Fibroblast of the conjunctiva (primary cell): ENCODE results near the gene CIZ1.
A peak's percentile ranks its signal among the peaks of the same experiment; 100 is the strongest.

ENCODE experiments used
- DNase-seq: peaks from one replicate; pipeline ENCODE4 v3.0.0-alpha.2; 2010; ENCODE audit warnings: low read depth

Gene CIZ1

GRCh38 chr9:128190013-128190412 lies 1.4 kb downstream of the CIZ1 start:
- no peak for DNase-seq

- no peak for DNase-seq
Observed at GRCh38 chr9:128188209-128188608, 3.2 kb downstream of the CIZ1 start.

GRCh38 chr9:128187361-128187760 lies 4.0 kb downstream of the CIZ1 start:
- no peak for DNase-seq

- DNase-seq, result no peak
Observed at GRCh38 chr9:128185979-128186965, 5.1 kb downstream of the CIZ1 start.

- no peak for DNase-seq
Observed at GRCh38 chr9:128182893-128183588, 8.3 kb downstream of the CIZ1 start.

- DNase-seq, result peak; percentile 18
Observed at GRCh38 chr9:128181480-128181879, 9.9 kb downstream of the CIZ1 start.

- DNase-seq, result no peak
Observed at GRCh38 chr9:128180447-128180846, 10.9 kb downstream of the CIZ1 start.

- no peak for DNase-seq
Observed at GRCh38 chr9:128180001-128180400, 11.4 kb downstream of the CIZ1 start.

GRCh38 chr9:128178806-128179431 lies 12.5 kb downstream of the CIZ1 start:
- DNase-seq, result no peak

- no peak for DNase-seq
Observed at GRCh38 chr9:128175726-128176125, 15.6 kb downstream of the CIZ1 start.

GRCh38 chr9:128175102-128175563 lies 16.2 kb downstream of the CIZ1 start:
- peak; percentile 26 for DNase-seq

GRCh38 chr9:128174062-128174461 lies 17.3 kb downstream of the CIZ1 start:
- no peak for DNase-seq

- DNase-seq, result no peak
Observed at GRCh38 chr9:128169925-128170324, 21.4 kb downstream of the CIZ1 start.

- no peak for DNase-seq
Observed at GRCh38 chr9:128169492-128169891, 21.9 kb downstream of the CIZ1 start.

GRCh38 chr9:128168731-128169308 lies 22.6 kb downstream of the CIZ1 start:
- DNase-seq, result no peak

- no peak for DNase-seq
Observed at GRCh38 chr9:128167209-128167608, 24.2 kb downstream of the CIZ1 start.

GRCh38 chr9:128166169-128166568 lies 25.2 kb downstream of the CIZ1 start:
- no peak for DNase-seq

GRCh38 chr9:128164307-128164885 lies 27.0 kb downstream of the CIZ1 start:
- DNase-seq, result no peak

GRCh38 chr9:128163523-128164306 lies 27.7 kb downstream of the CIZ1 start:
- no peak for DNase-seq

- DNase-seq, result no peak
Observed at GRCh38 chr9:128163027-128163515, 28.3 kb downstream of the CIZ1 start.
